NCI-H2196 (cell line): ENCODE data around the gene ANKH.

Experiments
- DNase-seq: peaks from one replicate; lab custom pipeline; 2025; ENCODE audit not compliant: unreplicated experiment; lab: John Stamatoyannopoulos, UW

The ANKH gene

GRCh38 chr5:14766584-14766983, 105.0 kb downstream of the ANKH start:
- no peak for DNase-seq

- no peak for DNase-seq
These were observed 106.0 kb downstream of the ANKH start for GRCh38 chr5:14765587-14765986.

GRCh38 chr5:14762549-14763216, 108.9 kb downstream of the ANKH start:
- no peak for DNase-seq

- no peak for DNase-seq
These were observed 111.0 kb downstream of the ANKH start for GRCh38 chr5:14760548-14761002.

GRCh38 chr5:14759744-14760547, 111.6 kb downstream of the ANKH start:
- no peak for DNase-seq

- DNase-seq: no peak
These were observed 113.7 kb downstream of the ANKH start for GRCh38 chr5:14757850-14758249.

- DNase-seq: no peak
These were observed 115.1 kb downstream of the ANKH start for GRCh38 chr5:14756478-14756877.

- DNase-seq: no peak
These were observed 117.6 kb downstream of the ANKH start for GRCh38 chr5:14753947-14754346.

GRCh38 chr5:14753292-14753691, 118.3 kb downstream of the ANKH start:
- DNase-seq: no peak

GRCh38 chr5:14752497-14753071, 119.0 kb downstream of the ANKH start:
- DNase-seq: no peak

GRCh38 chr5:14750712-14751111, 120.9 kb downstream of the ANKH start:
- DNase-seq: no peak

GRCh38 chr5:14749579-14750101, 121.9 kb downstream of the ANKH start:
- no peak for DNase-seq

GRCh38 chr5:14748180-14748900, 123.2 kb downstream of the ANKH start:
- DNase-seq: no peak

- DNase-seq: no peak
These were observed 125.8 kb downstream of the ANKH start for GRCh38 chr5:14745753-14746152.

GRCh38 chr5:14745188-14745563, 126.4 kb downstream of the ANKH start:
- DNase-seq: no peak

GRCh38 chr5:14744296-14745187, 127.0 kb downstream of the ANKH start:
- DNase-seq: no peak

- DNase-seq: no peak
These were observed 127.8 kb downstream of the ANKH start for GRCh38 chr5:14743601-14744295.

GRCh38 chr5:14742498-14742897, 129.1 kb downstream of the ANKH start:
- no peak for DNase-seq

GRCh38 chr5:14741801-14742440, 129.7 kb downstream of the ANKH start:
- no peak for DNase-seq
